Activated effector memory CD4-positive, alpha-beta T cell treated with Interleukin-2 at 50 U/mL for 16 hours (primary cell): Measurements from ENCODE around the gene SLC66A2.

Experiments
- DNase-seq: peaks from one replicate; pipeline ENCODE4 v3.0.0-alpha.2; 2020

SLC66A2 gene

DNA sequence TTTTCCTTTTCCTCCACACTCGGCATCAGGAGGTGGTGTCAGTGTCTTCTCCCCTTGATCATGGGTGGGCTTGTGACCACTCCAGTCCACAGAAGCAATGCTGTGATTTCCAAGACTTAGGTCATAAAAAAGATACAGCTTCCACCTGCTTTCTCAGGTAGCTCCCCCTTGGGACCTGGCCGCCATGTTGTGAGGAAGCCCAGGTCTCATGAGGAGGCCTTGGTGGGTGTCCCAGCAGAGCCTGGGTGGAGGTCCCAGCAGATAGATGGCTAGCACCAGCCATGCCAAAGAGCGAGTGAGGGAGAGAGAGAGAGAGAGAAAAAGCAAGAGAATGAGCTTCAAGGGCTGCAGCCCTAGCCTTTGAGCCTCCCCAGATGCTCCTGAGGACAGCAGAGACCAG is 16.0 kb downstream of the SLC66A2 start:
- no peak for DNase-seq

DNA sequence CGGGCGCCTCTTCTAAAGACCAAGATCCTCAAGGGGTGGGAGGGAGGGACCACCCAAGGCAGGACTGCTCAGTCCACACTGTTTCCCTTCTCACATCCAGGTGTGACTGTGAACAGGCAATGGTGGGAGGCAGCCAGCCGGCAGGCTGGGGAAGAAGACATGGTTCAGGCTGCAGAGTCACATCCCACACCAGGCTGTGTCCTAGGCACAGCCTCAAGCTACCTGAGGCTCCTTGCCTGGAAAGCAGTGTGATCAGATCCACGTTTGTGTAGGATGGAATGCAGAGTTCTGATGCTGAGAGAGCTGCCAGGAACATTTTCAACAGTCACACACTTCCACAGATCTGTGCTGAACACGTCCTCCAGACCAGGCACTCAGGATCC is 16.4 kb downstream of the SLC66A2 start:
- DNase-seq = no peak

DNA sequence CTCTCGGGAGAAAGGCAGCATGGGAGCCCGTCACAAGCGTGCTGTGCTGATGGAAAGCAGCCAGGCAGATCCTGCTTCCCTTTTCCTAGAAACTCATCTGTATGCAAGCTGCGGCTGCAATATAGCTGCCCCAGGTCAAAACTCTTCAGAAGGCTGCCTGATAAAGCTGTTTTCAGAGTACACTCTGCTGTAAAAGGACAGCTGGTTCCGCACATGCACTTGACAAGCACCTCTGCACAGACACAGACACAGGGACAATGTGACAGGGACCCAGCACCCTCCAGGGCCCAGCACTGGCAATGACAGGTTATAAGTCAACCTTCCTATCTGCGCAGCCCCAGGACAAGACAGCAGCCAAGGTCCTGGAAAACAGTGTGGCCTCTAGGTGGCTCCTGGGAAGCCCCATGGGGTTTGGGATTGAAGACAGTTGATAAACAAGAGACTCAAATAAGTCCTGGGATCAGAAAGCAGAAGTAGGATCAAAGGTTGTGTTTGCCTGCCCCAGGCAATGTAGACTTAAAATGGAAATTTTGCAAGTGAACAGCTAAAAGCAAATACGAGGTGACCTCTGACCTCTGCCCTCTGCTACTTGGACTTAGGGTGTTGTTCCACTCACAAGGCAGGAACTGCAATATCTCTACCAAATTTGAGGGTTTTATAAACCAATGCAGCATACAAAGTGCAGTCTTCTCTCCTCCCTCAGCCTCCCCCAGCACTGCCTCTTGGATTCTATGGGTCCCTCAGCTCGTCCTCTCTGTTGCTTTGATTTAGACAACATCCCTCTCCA is 16.9 kb downstream of the SLC66A2 start:
- no peak for DNase-seq

DNA sequence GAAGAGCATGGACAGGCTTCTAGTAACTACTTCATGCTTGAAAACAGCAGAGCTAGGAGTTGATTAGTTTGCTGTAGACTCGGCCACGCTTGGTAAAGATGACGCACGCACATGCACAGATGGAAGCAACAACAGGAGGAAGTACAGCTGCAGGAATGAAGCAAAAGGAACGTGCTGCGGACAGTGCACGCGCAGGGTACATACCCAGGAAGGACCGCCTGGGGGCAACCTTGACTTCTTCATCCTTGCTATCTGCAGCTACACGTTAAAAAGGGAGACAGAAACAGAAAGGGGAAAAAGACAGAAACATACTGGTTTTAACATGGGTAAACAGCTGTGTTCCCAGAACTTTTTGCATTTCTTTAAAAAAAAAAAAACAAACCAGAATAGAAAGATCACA is 17.7 kb downstream of the SLC66A2 start:
- DNase-seq = no peak

- DNase-seq = no peak
These were observed 18.5 kb downstream of the SLC66A2 start for GRCh38 chr18:79932907-79933306.

DNA sequence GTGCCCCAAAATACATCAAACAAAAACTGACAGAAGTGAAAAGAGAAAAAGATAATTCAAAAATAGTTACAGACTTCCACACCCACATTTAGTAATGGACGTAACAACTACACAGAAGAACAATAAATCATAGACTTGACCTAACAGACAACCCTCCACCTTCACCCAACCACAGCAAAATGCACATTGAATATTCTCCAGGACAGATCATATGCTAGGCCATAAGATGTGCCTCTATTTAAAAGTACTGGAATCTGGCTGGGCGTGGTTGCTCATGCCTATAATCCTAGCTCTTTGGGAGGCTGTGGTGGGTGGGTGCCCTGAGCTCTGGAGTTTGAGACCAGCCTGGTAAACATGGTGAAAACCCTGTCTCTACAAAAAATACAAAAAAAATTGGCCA is 20.0 kb downstream of the SLC66A2 start:
- DNase-seq = no peak

GRCh38 chr18:79930020-79930642 is 21.3 kb downstream of the SLC66A2 start:
- no peak for DNase-seq

DNA sequence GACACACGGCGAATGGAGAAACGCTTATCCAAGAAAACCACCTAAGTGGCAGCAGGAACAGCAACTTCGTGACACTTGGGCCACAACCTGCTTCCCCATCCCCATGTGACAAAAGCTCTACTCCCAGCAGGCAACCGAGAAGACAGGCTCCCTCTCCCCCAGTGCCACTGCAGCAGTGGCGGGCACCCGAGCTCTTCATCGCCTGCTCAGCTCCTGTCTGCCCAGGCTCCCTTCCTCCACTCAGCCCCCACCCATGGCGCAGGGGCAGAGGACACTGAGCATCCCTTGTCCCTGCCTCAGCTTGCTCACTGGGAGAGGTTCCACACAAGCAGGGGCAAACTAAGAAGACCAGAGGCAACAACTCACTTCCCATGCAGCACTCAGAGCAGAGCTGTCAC is 22.9 kb downstream of the SLC66A2 start:
- DNase-seq = no peak

- no peak for DNase-seq
These were observed 23.6 kb downstream of the SLC66A2 start for GRCh38 chr18:79927607-79928562.

- DNase-seq = no peak
These were observed 24.5 kb downstream of the SLC66A2 start for GRCh38 chr18:79926715-79927606.

- no peak for DNase-seq
These were observed 25.1 kb downstream of the SLC66A2 start for GRCh38 chr18:79926306-79926705.

- DNase-seq = no peak
These were observed 26.4 kb downstream of the SLC66A2 start for GRCh38 chr18:79924814-79925731.

DNA sequence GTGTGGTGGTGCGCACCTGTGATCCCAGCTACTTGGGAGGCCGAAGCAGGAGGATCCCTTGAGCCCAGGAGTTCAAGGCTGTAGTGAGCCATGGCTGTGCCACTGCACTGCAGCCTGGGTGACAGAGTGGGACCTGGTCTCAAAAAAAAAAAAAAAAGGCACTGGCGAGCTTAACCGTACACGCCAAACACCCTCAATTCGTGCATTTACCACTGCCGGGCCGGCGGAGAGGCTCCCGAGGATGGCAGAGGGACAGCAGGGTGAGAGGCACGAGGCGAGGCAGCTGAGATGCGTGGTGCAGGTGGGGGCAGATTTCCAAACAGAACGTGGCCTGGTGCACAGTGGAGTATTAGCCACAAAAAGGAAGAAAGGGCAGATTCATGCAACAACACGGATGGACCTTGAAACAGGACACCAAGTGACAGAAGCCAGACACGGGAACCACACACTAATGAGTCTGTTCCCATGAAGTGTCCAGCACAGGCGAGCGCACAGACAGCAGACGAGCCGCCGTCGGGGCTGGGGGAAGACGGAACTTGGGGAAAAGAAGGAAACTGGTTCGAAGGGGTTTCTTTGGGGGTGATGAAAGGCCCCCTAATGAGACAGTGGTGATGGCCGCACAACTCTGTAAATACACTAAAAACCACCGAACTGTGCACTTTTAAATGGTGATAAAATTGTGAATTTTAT is 27.4 kb downstream of the SLC66A2 start:
- no peak for DNase-seq

GRCh38 chr18:79922971-79923411 is 28.5 kb downstream of the SLC66A2 start:
- DNase-seq = no peak

GRCh38 chr18:79921984-79922965 is 29.2 kb downstream of the SLC66A2 start:
- no peak for DNase-seq

GRCh38 chr18:79919089-79919488 is 32.4 kb downstream of the SLC66A2 start:
- DNase-seq = no peak

GRCh38 chr18:79918615-79919011 is 32.8 kb downstream of the SLC66A2 start:
- no peak for DNase-seq

DNA sequence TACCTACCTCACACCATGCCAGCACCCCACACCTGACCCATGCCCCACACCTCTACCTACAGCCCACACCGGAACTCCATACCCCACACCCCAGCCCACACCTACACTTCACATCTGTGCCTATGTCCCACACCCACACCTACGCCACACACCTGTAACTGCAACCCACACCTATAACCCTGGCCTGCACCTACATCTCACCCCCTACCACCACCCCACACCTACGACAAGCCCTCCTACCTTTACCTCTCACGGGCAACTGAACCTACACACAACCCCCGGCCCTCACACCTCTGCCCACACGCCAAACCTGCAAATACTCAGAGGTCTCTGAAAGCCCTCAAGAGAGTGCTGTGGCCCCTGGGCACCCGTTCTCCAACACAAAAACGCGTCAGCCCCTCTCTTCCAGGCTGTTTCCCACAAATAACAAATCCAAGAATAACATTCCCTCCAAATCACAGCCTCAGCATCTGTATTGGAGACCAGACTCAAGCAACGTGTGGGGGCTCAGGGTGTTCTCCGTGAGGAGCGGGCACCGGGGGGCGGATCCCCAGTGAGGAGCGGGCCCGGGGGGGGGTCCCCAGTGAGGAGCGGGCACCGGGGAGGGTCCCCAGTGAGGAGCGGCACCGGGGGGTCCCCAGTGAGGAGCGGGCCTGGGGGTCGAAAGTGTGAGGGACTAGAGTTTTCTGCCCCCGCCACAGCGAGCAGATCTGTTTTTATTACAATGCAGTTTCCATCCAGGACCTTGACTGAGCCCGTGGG is 33.4 kb downstream of the SLC66A2 start:
- DNase-seq = no peak
